Calu3 (cell line): ENCODE measurements around the gene ADGRE1. TPM values are rescaled to one million over a fixed set of nuclear protein-coding genes. Genes with fewer than 3 reads are reported as not detected.

ENCODE experiments used
- BruUV-seq: library from RNA; stranded (reverse); fragments of 400-500 nt; replicated peaks from 2 replicates; lab custom pipeline; 2021; lab: Mats Ljungman, UMichigan
- CTCF ChIA-PET: fragments of 300-600 bp; sonication (Branson Sonifier 250); formaldehyde crosslinking; loops from one replicate; lab custom pipeline; 2022; ENCODE audit warnings: antibody characterized with exemption; lab: Charles Lee
- DNase-seq: peaks from one replicate; pipeline ENCODE4 v3.0.0; 2022
- H3K27ac Mint-ChIP-seq: one replicate; pipeline ENCODE4 v1.8.0; 2022; ENCODE audit warnings: mixed read lengths; ENCODE audit not compliant: unreplicated experiment
- H3K27me3 Mint-ChIP-seq: one replicate; pipeline ENCODE4 v1.8.0; 2022; ENCODE audit warnings: mixed read lengths; ENCODE audit not compliant: unreplicated experiment
- H3K36me3 Mint-ChIP-seq: one replicate; pipeline ENCODE4 v1.8.0; 2022; ENCODE audit warnings: mild to moderate bottlenecking, moderate library complexity, mixed read lengths; ENCODE audit not compliant: insufficient read depth, unreplicated experiment
- H3K4me1 Mint-ChIP-seq: one replicate; pipeline ENCODE4 v1.8.0; 2022; ENCODE audit warnings: mild to moderate bottlenecking, low read depth, mixed read lengths; ENCODE audit not compliant: unreplicated experiment
- H3K4me3 Mint-ChIP-seq: one replicate; pipeline ENCODE4 v1.8.0; 2022; ENCODE audit warnings: mild to moderate bottlenecking, low read depth, moderate library complexity, mixed read lengths; ENCODE audit not compliant: unreplicated experiment
- H3K9me3 Mint-ChIP-seq: one replicate; pipeline ENCODE4 v1.8.0; 2022; ENCODE audit warnings: low read depth, mixed read lengths; ENCODE audit not compliant: unreplicated experiment
- intact Hi-C: fragments of 100-400 bp; cut with micrococcal nuclease; formaldehyde crosslinking; loops from one replicate; pipeline ENCODE4 v1.10.0; 2022; ENCODE audit not compliant: unreplicated experiment
- total RNA-seq: library from RNA; stranded (reverse); gene quantifications from 2 replicates; pipeline ENCODE4 v1.2.3, GENCODE V29; 2022
- TF ChIP-seq, protein P1 (sequence below): fragments of 200-600 bp; IDR thresholded peaks from one replicate; pipeline ENCODE4 v1.8.0; 2022; ENCODE audit warnings: antibody characterized with exemption; ENCODE audit not compliant: unreplicated experiment

The ADGRE1 gene
- total RNA-seq, 1 experiment from 2014 or later = not detected

DNA sequence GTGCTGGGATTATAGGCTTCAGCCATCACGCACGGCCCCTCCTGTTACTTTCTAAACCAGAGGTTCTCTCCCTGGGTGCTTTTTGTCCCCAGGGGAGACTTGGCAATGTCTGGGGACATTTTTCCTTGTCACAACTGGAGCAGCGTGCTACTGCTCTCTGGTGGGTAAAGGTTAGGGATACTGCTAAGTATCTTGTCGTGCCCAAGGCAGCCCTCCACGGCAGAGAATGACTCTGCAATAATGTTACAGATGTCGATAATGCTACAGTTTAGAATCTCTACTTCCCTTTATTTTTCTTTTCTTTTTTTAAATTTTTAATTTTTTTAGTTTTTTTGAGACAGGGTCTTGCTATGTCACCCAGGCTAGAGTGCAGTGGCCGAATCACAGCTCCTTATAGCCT lies 38.0 kb downstream of the ADGRE1 start:
- H3K4me1 Mint-ChIP-seq = no peaks in the 10 kb centered on the region
- BruUV-seq = no TSS peak
- no peaks in the 10 kb centered on the region for H3K27me3 Mint-ChIP-seq
- TF ChIP-seq, protein P1, sequence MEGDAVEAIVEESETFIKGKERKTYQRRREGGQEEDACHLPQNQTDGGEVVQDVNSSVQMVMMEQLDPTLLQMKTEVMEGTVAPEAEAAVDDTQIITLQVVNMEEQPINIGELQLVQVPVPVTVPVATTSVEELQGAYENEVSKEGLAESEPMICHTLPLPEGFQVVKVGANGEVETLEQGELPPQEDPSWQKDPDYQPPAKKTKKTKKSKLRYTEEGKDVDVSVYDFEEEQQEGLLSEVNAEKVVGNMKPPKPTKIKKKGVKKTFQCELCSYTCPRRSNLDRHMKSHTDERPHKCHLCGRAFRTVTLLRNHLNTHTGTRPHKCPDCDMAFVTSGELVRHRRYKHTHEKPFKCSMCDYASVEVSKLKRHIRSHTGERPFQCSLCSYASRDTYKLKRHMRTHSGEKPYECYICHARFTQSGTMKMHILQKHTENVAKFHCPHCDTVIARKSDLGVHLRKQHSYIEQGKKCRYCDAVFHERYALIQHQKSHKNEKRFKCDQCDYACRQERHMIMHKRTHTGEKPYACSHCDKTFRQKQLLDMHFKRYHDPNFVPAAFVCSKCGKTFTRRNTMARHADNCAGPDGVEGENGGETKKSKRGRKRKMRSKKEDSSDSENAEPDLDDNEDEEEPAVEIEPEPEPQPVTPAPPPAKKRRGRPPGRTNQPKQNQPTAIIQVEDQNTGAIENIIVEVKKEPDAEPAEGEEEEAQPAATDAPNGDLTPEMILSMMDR = no peak
- H3K27ac Mint-ChIP-seq = no peak overlapping the region
- CTCF ChIA-PET = no interaction called here
- H3K9me3 Mint-ChIP-seq = peaks cover 7% of the 10 kb centered on the region
- H3K4me3 Mint-ChIP-seq = no peak overlapping the region
- intact Hi-C loops = no loop called here
- no peak for DNase-seq
- H3K36me3 Mint-ChIP-seq = no peaks in the 10 kb centered on the region

DNA sequence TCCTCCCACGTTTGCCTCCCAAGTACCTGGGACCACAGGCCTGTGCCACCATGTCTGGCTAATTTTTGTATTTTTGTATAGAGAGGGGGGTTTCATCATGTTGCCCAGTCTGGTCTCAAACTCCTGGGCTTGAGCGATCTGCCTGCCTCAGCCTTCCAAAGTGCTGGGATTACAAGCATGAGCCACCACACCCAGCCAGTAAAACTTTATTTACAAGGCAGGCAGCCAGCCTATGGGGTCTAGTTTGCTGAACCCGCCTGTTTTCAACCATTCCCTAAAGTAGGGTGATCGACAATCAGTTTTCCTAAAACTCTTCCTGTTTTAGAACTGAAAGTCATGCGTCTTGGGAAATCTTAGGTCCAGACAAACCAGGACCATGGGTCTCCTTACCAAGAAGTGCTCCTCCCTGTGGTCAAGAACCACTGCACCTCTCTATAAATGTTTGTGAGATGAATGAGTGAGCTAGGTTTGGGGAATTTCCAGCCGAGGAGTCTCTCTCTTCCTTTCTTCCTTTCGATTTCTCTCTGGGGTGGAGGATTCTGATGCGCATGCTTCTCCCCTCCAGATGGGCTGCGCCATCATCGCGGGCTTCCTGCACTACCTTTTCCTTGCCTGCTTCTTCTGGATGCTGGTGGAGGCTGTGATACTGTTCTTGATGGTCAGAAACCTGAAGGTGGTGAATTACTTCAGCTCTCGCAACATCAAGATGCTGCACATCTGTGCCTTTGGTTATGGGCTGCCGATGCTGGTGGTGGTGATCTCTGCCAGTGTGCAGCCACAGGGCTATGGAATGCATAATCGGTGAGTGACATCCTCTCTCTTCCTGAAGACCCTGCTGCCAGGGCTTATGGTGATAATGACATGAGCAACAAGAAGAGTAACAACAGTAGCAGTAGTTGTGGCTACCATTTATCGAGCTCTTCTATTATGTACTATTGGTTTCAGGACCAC lies 38.7 kb downstream of the ADGRE1 start:
- Mint-ChIP-seq H3K4me1 (no peaks in the 10 kb centered on the region), H3K4me3 (no peak overlapping the region), H3K27me3 (no peaks in the 10 kb centered on the region), H3K36me3 (no peaks in the 10 kb centered on the region), H3K27ac (no peak overlapping the region), H3K9me3 (peaks cover 10% of the 10 kb centered on the region)
- CTCF ChIA-PET = interaction anchor here (0.5 to 0.7 kb wide), 2 partner anchors 46 to 1172 kb away, joined by 3 to 6 read pairs; no protein-coding TSS in a partner anchor
- BruUV-seq = no TSS peak
- TF ChIP-seq, protein P1 = no peak
- intact Hi-C loops = no loop called here
- no peak for DNase-seq

DNA sequence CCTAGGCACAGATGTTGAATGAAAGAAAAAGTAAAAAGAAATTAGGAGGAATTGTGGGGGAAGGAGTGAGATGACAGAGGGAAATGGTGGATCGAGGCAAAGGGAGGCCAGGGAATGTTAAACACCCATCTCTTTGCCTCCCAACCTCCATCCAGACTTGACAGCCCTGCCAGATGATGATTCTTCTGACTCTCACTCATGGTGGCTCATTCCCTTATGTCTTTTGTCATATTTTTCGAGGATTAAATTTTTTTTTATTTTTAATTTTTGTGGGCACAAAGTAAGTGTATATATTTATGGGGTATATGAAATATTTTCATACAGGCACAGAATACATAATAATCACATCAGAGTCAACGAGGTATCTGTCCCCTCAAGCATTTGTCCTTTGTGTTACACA lies 42.8 kb downstream of the ADGRE1 start:
- Mint-ChIP-seq H3K27me3 (no peaks in the 10 kb centered on the region), H3K27ac (no peak overlapping the region), H3K4me1 (no peaks in the 10 kb centered on the region), H3K9me3 (peaks cover 7% of the 10 kb centered on the region), H3K4me3 (no peak overlapping the region), H3K36me3 (no peaks in the 10 kb centered on the region)
- no peak for DNase-seq
- intact Hi-C loops = no loop called here
- TF ChIP-seq, protein P1 = no peak
- no TSS peak for BruUV-seq
- CTCF ChIA-PET = no interaction called here

DNA sequence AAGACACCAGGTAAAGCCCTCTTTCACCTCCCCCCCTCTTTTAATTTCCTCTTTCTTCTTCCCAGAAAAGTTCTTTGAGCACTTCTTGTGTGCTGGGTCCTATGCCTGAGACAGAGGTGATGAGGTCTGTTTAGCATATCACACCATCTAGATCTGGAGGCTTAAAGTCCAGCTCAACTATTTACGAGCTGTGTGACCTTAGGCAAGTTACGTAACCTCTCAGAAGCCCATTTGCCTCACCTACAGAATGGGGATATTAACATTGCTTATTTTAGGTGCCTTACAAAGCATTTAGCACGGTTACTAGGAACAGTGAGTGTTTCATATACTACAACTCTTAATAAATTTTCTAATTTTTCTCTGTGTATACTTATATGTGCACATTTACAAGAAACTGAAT lies 47.7 kb downstream of the ADGRE1 start:
- intact Hi-C loops = no loop called here
- H3K4me1 Mint-ChIP-seq = no peaks in the 10 kb centered on the region
- no peak overlapping the region for H3K4me3 Mint-ChIP-seq
- H3K36me3 Mint-ChIP-seq = no peaks in the 10 kb centered on the region
- no peak overlapping the region for H3K27ac Mint-ChIP-seq
- CTCF ChIA-PET = no interaction called here
- H3K9me3 Mint-ChIP-seq = peaks cover 3% of the 10 kb centered on the region
- TF ChIP-seq, protein P1 = no peak
- BruUV-seq = no TSS peak
- H3K27me3 Mint-ChIP-seq = no peaks in the 10 kb centered on the region
- DNase-seq = no peak
